Measurements from ENCODE around the gene OR11G2.
"Not testable (repeated sequence)": the region's sequence is repeated elsewhere in the genome, so short reads cannot be mapped to it uniquely, and the experiment has no call there.

OR11G2 gene

GRCh38 chr14:20190596-20190995 lies at the start of gene OR11G2:
Gene OR11G2, plus strand, starts transcription at chr14:20190896. Its CDS starts 6,542 bp downstream, at chr14:20197438.
- no peak for DNase-seq

- DNase-seq: no peak
These were observed 46.8 kb upstream of the OR11G2 start for GRCh38 chr14:20143911-20144310.

- no peak for DNase-seq
These were observed 45.9 kb upstream of the OR11G2 start for GRCh38 chr14:20144820-20145219.

GRCh38 chr14:20164462-20164861 lies 26.2 kb upstream of the OR11G2 start:
- DNase-seq: no peak

- no peak for DNase-seq
These were observed 23.6 kb upstream of the OR11G2 start for GRCh38 chr14:20167091-20167490.

GRCh38 chr14:20169852-20170251 lies 20.8 kb upstream of the OR11G2 start:
- DNase-seq: not testable (repeated sequence)

- not testable (repeated sequence) for DNase-seq
These were observed 16.5 kb upstream of the OR11G2 start for GRCh38 chr14:20174205-20174604.

GRCh38 chr14:20176330-20176729 lies 14.4 kb upstream of the OR11G2 start:
- DNase-seq: no peak

GRCh38 chr14:20177433-20177974 lies 13.2 kb upstream of the OR11G2 start:
- no peak for DNase-seq

- DNase-seq: no peak
These were observed 11.5 kb upstream of the OR11G2 start for GRCh38 chr14:20179218-20179617.

GRCh38 chr14:20179880-20180279 lies 10.8 kb upstream of the OR11G2 start:
- no peak for DNase-seq

GRCh38 chr14:20180486-20180885 lies 10.2 kb upstream of the OR11G2 start:
- DNase-seq: no peak

- DNase-seq: no peak
These were observed 6.5 kb upstream of the OR11G2 start for GRCh38 chr14:20184181-20184580.

GRCh38 chr14:20191396-20191795 lies 700 bp downstream of the OR11G2 start:
- DNase-seq: no peak

- no peak for DNase-seq
These were observed 3.4 kb downstream of the OR11G2 start for GRCh38 chr14:20194101-20194500.

GRCh38 chr14:20195170-20195569 lies 4.5 kb downstream of the OR11G2 start:
- DNase-seq: not testable (repeated sequence)

- no peak for DNase-seq
These were observed 5.2 kb downstream of the OR11G2 start for GRCh38 chr14:20195911-20196310.

GRCh38 chr14:20197459-20197858 lies 6.8 kb downstream of the OR11G2 start:
- DNase-seq: no peak

GRCh38 chr14:20198991-20199390 lies 8.3 kb downstream of the OR11G2 start:
- DNase-seq: no peak

GRCh38 chr14:20204721-20205120 lies 14.0 kb downstream of the OR11G2 start:
- DNase-seq: no peak

GRCh38 chr14:20209595-20209994 lies 18.9 kb downstream of the OR11G2 start:
- DNase-seq: no peak

- not testable (repeated sequence) for DNase-seq
These were observed 21.7 kb downstream of the OR11G2 start for GRCh38 chr14:20212406-20212805.

- DNase-seq: no peak
These were observed 24.5 kb downstream of the OR11G2 start for GRCh38 chr14:20215196-20215595.

GRCh38 chr14:20219033-20219432 lies 28.3 kb downstream of the OR11G2 start:
- no peak for DNase-seq

- no peak for DNase-seq
These were observed 32.7 kb downstream of the OR11G2 start, which contains the start of gene OR11H6 for GRCh38 chr14:20223410-20223809. Gene OR11H6, plus strand, starts transcription at chr14:20223710. Its CDS starts 0 bp downstream, at chr14:20223710.

Data from NCI-H510A (cell line).